Activated T-cell treated with anti-CD3 and anti-CD28 coated beads, Interleukin-2, amount 50 U/mL, for 24 hours (primary cell): ENCODE results near the gene HEG1.

Source experiments
- DNase-seq: peaks from one replicate; pipeline ENCODE4 v3.0.0-alpha.2; 2020
- H3K27ac Mint-ChIP-seq: 2 replicates; pipeline ENCODE4 v1.8.0; 2020; ENCODE audit warnings: mild to moderate bottlenecking, mixed read lengths
- H3K27me3 Mint-ChIP-seq: 2 replicates; pipeline ENCODE4 v1.8.0; 2020; ENCODE audit warnings: mixed read lengths
- H3K36me3 Mint-ChIP-seq: 2 replicates; pipeline ENCODE4 v1.8.0; 2020; ENCODE audit warnings: low read depth, mixed read lengths
- H3K4me1 Mint-ChIP-seq: 2 replicates; pipeline ENCODE4 v1.8.0; 2020; ENCODE audit warnings: low read depth, mixed read lengths
- H3K4me3 Mint-ChIP-seq: 2 replicates; pipeline ENCODE4 v1.8.0; 2020; ENCODE audit warnings: mild to moderate bottlenecking, moderate library complexity, mixed read lengths
- H3K9me3 Mint-ChIP-seq: 2 replicates; pipeline ENCODE4 v1.8.0; 2020; ENCODE audit warnings: mixed read lengths

HEG1 gene

DNA sequence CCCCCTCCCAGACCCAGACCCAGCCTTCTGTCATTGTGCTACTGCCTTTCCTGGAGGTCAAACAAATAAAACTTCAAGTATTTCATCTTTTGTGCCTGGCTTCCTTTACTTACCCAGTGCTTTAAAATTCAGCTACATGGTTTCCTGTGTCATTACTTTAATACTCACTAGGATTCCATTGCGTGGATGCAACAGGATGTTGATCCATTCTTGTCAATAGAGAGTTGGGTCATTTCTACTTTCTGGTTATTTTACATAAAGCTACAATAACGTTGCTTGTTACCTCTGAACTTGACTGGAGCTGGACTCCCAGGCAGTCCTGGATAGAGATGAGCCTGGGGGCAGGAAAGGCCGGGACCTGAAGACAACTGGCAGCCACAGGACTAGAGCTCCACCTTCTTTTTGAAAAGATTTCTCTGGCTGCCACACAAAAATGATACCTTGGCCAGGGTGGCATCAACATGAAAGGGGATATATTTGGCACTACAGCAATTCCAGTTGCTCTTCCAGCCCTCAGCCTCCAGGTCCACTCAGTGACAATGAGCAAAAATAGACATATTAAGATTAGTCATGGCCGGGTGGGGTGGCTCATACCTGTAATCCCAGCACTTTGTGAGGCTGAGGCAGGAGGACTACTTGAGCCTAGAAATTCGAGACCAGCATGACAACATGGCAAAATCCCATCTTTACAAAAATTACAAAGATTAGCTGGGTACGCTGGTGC is 23.3 kb upstream of the HEG1 start:
- H3K27me3 Mint-ChIP-seq = no peaks in the 10 kb centered on the region

GRCh38 chr3:125077864-125078263 is 22.1 kb upstream of the HEG1 start:
- no peaks in the 10 kb centered on the region for H3K36me3 Mint-ChIP-seq
- H3K27me3 Mint-ChIP-seq = no peaks in the 10 kb centered on the region
- DNase-seq = no peak
- H3K27ac Mint-ChIP-seq = no peak overlapping the region
- no peaks in the 10 kb centered on the region for H3K9me3 Mint-ChIP-seq
- H3K4me3 Mint-ChIP-seq = no peak overlapping the region
- H3K4me1 Mint-ChIP-seq = no peaks in the 10 kb centered on the region

More for the DNA sequence above, 23.3 kb upstream of the HEG1 start:
- Mint-ChIP-seq H3K9me3 (no peaks in the 10 kb centered on the region), H3K4me1 (no peaks in the 10 kb centered on the region), H3K27ac (no peak overlapping the region), H3K36me3 (no peaks in the 10 kb centered on the region), H3K4me3 (no peak overlapping the region)
- no peak for DNase-seq

DNA sequence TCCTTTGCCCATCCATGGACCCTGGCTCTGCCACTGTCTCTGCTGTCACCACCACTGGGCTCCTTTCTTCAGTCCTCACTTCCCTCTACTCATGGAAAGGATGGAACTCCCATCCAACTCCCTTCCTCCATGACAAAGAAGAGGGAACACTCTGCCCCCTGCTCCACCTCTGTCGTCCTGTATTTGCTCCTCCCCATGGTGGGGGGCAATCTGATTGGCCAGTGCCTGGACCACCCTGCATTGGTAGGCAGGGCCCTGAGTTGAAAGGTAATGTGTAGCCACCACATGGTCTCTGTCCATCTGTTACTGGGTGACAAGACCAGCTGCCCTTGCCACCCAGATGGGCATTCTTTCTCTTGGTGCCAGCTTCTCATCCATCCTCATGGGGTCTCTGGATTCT is 20.7 kb upstream of the HEG1 start:
- H3K36me3 Mint-ChIP-seq = no peaks in the 10 kb centered on the region
- H3K27me3 Mint-ChIP-seq = no peaks in the 10 kb centered on the region
- DNase-seq = no peak
- no peaks in the 10 kb centered on the region for H3K4me1 Mint-ChIP-seq
- H3K4me3 Mint-ChIP-seq = no peak overlapping the region
- no peaks in the 10 kb centered on the region for H3K9me3 Mint-ChIP-seq
- no peak overlapping the region for H3K27ac Mint-ChIP-seq

DNA sequence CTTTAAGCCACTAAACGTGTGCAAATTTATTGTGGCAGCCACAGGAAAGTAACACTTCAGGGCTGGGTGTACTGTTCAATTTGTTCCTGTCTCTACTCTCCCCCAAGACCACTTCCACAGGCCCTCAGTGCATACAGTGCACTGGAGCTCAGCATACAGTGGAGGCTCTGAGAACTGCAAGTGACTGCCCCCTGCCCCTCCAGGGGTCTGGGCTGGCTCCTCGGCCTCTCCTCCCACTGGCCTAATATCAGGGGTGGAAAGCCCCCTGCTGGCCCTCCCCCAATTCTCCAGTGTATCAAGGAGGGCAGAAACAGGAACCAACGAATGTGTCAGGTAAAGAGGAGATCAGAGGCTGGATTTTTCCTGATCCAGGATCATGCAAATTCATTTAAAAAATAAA is 19.9 kb upstream of the HEG1 start:
- Mint-ChIP-seq H3K36me3 (no peaks in the 10 kb centered on the region), H3K4me3 (no peak overlapping the region), H3K27ac (no peak overlapping the region), H3K9me3 (no peaks in the 10 kb centered on the region), H3K4me1 (no peaks in the 10 kb centered on the region), H3K27me3 (no peaks in the 10 kb centered on the region)
- no peak for DNase-seq

DNA sequence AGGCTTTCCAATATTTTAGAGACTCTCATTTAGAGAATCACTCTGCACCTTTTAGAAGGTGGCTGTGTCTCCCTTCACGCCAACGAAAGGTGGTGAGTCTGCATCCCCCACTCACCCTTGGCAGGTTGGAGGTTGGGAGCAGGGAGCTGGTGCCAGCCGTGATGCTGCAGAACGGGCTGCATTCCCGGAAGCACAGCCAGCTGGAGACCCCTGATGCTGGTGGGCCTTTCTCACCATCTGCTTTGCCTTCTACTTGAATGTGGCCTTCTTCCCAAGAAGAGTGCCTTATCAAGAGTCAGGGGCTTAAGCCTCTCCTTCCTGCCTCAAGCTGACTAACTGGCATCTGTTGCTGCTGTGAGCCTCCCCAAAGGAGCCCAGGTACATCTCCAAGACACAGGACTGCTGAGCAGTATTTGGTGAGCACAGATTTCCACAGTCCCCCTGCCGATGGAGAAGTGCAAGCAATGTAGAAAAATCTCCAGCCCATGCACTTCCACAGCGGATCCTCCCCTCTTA is 17.7 kb upstream of the HEG1 start:
- H3K4me3 Mint-ChIP-seq = no peak overlapping the region
- no peaks in the 10 kb centered on the region for H3K27me3 Mint-ChIP-seq
- no peaks in the 10 kb centered on the region for H3K9me3 Mint-ChIP-seq
- H3K36me3 Mint-ChIP-seq = no peaks in the 10 kb centered on the region
- no peak overlapping the region for H3K27ac Mint-ChIP-seq
- no peak for DNase-seq
- H3K4me1 Mint-ChIP-seq = peaks cover 11% of the 10 kb centered on the region

GRCh38 chr3:125072749-125073389 is 17.1 kb upstream of the HEG1 start:
- Mint-ChIP-seq H3K27ac (no peak overlapping the region), H3K4me1 (peaks cover 11% of the 10 kb centered on the region), H3K27me3 (no peaks in the 10 kb centered on the region), H3K36me3 (no peaks in the 10 kb centered on the region), H3K9me3 (no peaks in the 10 kb centered on the region), H3K4me3 (no peak overlapping the region)
- DNase-seq = no peak

GRCh38 chr3:125072301-125072700 is 16.5 kb upstream of the HEG1 start:
- no peaks in the 10 kb centered on the region for H3K27me3 Mint-ChIP-seq
- H3K36me3 Mint-ChIP-seq = no peaks in the 10 kb centered on the region
- H3K4me3 Mint-ChIP-seq = no peak overlapping the region
- no peaks in the 10 kb centered on the region for H3K9me3 Mint-ChIP-seq
- peaks cover 11% of the 10 kb centered on the region for H3K4me1 Mint-ChIP-seq
- no peak overlapping the region for H3K27ac Mint-ChIP-seq
- no peak for DNase-seq

- Mint-ChIP-seq H3K9me3 (no peaks in the 10 kb centered on the region), H3K27ac (no peak overlapping the region), H3K27me3 (no peaks in the 10 kb centered on the region), H3K36me3 (no peaks in the 10 kb centered on the region), H3K4me3 (no peak overlapping the region), H3K4me1 (peaks cover 11% of the 10 kb centered on the region)
- DNase-seq = no peak
These were observed 14.4 kb upstream of the HEG1 start for GRCh38 chr3:125069968-125070745.

- Mint-ChIP-seq H3K27ac (no peak overlapping the region), H3K4me1 (peaks cover 11% of the 10 kb centered on the region), H3K4me3 (no peak overlapping the region), H3K36me3 (no peaks in the 10 kb centered on the region), H3K9me3 (no peaks in the 10 kb centered on the region), H3K27me3 (no peaks in the 10 kb centered on the region)
- no peak for DNase-seq
These were observed 13.7 kb upstream of the HEG1 start for GRCh38 chr3:125069452-125069851.

DNA sequence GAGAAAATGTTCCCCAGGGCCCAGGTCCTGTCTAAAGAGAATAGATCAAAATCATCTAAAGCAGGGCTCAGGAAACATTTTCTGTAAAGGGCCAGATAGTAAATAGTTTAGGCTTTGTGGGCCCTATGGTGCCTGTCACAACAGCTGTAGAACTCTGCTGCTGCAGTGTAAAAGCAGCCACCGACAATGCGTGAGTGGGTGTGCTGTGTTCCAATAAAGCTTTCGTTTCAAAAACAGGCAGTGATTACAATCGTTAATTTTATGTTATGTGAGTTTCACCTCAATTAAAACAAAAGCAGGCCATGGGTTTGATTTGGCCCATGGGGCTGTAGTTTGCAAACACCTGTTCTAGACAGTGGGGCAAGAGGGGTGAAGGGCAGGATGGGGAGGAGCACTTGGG is 12.5 kb upstream of the HEG1 start:
- no peak overlapping the region for H3K27ac Mint-ChIP-seq
- H3K9me3 Mint-ChIP-seq = no peaks in the 10 kb centered on the region
- H3K4me1 Mint-ChIP-seq = peaks cover 11% of the 10 kb centered on the region
- peaks cover 3% of the 10 kb centered on the region for H3K27me3 Mint-ChIP-seq
- DNase-seq = peak; percentile 16
- H3K36me3 Mint-ChIP-seq = no peaks in the 10 kb centered on the region
- H3K4me3 Mint-ChIP-seq = no peak overlapping the region

- DNase-seq = no peak
- Mint-ChIP-seq H3K4me1 (peaks cover 11% of the 10 kb centered on the region), H3K27ac (no peak overlapping the region), H3K9me3 (no peaks in the 10 kb centered on the region), H3K4me3 (no peak overlapping the region), H3K36me3 (no peaks in the 10 kb centered on the region), H3K27me3 (peaks cover 7% of the 10 kb centered on the region)
These were observed 11.4 kb upstream of the HEG1 start for GRCh38 chr3:125067225-125067624.

- H3K4me1 Mint-ChIP-seq = no peaks in the 10 kb centered on the region
- no peak overlapping the region for H3K27ac Mint-ChIP-seq
- no peaks in the 10 kb centered on the region for H3K9me3 Mint-ChIP-seq
- H3K27me3 Mint-ChIP-seq = peaks cover 21% of the 10 kb centered on the region
- no peaks in the 10 kb centered on the region for H3K36me3 Mint-ChIP-seq
- no peak for DNase-seq
- H3K4me3 Mint-ChIP-seq = no peak overlapping the region
These were observed 7.3 kb upstream of the HEG1 start for GRCh38 chr3:125062904-125063618.

DNA sequence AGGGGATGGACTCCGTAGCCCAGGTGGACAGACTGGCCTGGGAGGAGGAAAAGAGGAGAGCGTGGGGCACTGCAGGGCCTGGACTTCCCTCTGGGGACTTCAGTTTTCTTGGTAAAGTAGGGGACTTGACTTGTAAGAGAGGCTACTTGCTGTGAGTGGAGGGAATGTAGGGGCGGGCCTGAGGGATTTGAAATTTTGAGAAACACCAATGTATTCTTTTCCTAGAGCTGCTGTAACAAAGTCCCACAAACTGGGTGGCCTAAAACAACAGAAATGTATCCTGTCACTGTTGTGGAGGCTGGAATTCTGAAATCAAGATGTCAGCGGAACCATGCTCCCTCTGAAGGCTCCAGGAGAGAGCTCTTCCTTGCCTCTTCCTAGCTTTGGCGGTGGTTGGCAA is 5.8 kb upstream of the HEG1 start:
- Mint-ChIP-seq H3K36me3 (no peaks in the 10 kb centered on the region), H3K4me3 (no peak overlapping the region), H3K27ac (no peak overlapping the region), H3K4me1 (peaks cover 5% of the 10 kb centered on the region), H3K9me3 (no peaks in the 10 kb centered on the region), H3K27me3 (peaks cover 21% of the 10 kb centered on the region)
- DNase-seq = no peak

DNA sequence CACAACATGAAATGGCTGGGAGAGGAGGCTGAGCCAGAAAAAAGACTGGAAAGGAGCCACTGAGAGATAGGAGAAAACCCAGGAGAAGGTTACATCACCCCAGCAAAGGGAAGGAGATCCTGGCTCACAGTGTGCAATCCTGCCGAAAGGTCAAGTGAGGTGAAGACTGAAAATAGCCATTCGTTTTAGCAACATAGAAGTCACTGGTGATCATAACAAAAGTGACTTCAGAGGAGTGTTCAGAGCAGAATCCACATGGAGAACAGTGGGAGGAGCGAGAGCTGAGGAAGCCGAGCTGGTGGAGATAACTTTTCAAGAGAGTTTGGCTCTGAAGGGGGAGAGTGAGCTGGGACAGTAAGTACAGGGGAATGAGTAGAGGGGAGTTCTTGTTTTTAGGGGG is 5.4 kb upstream of the HEG1 start:
- Mint-ChIP-seq H3K9me3 (no peaks in the 10 kb centered on the region), H3K4me1 (peaks cover 9% of the 10 kb centered on the region), H3K4me3 (no peak overlapping the region), H3K27ac (no peak overlapping the region), H3K27me3 (peaks cover 21% of the 10 kb centered on the region), H3K36me3 (no peaks in the 10 kb centered on the region)
- DNase-seq = no peak
